Measurements from ENCODE around the gene LIN7C.

LIN7C gene

GRCh38 chr11:27444801-27445215 is 61.8 kb downstream of the LIN7C start:
- no peak for DNase-seq

Data from suppressor macrophage (primary cell).